ENCODE measurements around the gene CHRNA10.

GRCh38 chr11:3709977-3710376 is 38.8 kb upstream of the CHRNA10 start:
- TF ChIP-seq POLR2AphosphoS5 (IDR thresholded peaks at IDR 0.05; ENCODE audit: low read length), result no peak
- TF ChIP-seq POLR2A (IDR thresholded peaks at IDR 0.05; ENCODE audit: low read depth, low read length), result no peak
- no peak for TF ChIP-seq PAX5 (IDR thresholded peaks at IDR 0.05; ENCODE audit: borderline replicate concordance, low read depth, low read length)
- TF ChIP-seq CTCF (IDR thresholded peaks at IDR 0.05 in 2 of 3, conservative IDR thresholded peaks at IDR 0.05 in 1 of 3; ENCODE audit: control insufficient read depth in 2 of 3, extremely low read depth in 1 of 3, insufficient read depth in 1 of 3, low read depth in 3 of 3, low read length in 3 of 3), result no peak
- no peak for TF ChIP-seq RFX5 (IDR thresholded peaks at IDR 0.05; ENCODE audit: low read depth, low read length)
- no peak for TF ChIP-seq ATF3 (IDR thresholded peaks at IDR 0.05; ENCODE audit: borderline replicate concordance, extremely low read depth, low read depth, low read length)
- TF ChIP-seq EZH2 (IDR thresholded peaks at IDR 0.05; ENCODE audit: borderline replicate concordance, control insufficient read depth, low read depth, low read length), result no peak
- no peak for TF ChIP-seq GABPA (IDR thresholded peaks at IDR 0.05; ENCODE audit: low read depth)
- TF ChIP-seq HCFC1 (IDR thresholded peaks at IDR 0.05; ENCODE audit: low read length), result no peak
- TF ChIP-seq MYC (IDR thresholded peaks at IDR 0.05; ENCODE audit: insufficient read depth, insufficient read length, insufficient replicate concordance, low read length, severe bottlenecking), result no peak
- TF ChIP-seq MEF2A (IDR thresholded peaks at IDR 0.05; ENCODE audit: insufficient read depth, low read depth, low read length), result no peak
- no peak for TF ChIP-seq POLR2AphosphoS2 (IDR thresholded peaks at IDR 0.05; ENCODE audit: low read depth, low read length)
- no peak for TF ChIP-seq USF1 (IDR thresholded peaks at IDR 0.05; ENCODE audit: borderline replicate concordance, extremely low read length, insufficient read depth, low read depth, low read length)

All from GM12878 (cell line).